ENCODE measurements around the gene XXYLT1.
"Not testable (repeated sequence)": the region's sequence is repeated elsewhere in the genome, so short reads cannot be mapped to it uniquely, and the experiment has no call there.

XXYLT1 gene, protein sequence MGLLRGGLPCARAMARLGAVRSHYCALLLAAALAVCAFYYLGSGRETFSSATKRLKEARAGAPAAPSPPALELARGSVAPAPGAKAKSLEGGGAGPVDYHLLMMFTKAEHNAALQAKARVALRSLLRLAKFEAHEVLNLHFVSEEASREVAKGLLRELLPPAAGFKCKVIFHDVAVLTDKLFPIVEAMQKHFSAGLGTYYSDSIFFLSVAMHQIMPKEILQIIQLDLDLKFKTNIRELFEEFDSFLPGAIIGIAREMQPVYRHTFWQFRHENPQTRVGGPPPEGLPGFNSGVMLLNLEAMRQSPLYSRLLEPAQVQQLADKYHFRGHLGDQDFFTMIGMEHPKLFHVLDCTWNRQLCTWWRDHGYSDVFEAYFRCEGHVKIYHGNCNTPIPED

DNA sequence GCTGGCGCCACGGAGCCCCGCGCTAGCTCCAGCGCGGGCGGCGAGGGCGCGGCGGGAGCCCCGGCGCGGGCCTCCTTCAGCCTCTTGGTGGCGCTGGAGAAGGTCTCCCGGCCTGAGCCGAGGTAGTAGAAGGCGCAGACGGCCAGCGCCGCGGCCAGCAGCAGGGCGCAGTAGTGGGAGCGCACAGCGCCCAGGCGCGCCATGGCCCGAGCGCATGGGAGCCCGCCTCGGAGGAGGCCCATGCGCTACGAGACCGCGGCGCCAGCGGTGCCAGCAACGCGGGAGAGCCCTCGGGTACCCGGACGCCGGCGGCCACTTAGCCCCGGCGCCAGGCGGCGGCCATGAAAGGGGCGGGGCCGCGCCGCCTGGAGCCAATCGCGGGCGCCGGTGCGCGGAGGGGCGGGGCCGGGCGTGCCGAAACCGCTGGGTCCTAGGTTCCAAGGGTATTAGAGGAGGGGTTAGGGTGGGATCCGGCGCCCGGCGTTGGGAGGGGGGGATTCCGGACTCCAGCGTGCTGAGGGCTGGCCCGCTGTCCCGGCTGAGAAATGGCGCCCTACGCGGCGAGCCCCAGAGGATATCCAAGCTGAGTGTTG lies at the start of gene XXYLT1:
Gene XXYLT1, minus strand, starts transcription at position 343 of the 593 bp plus-strand sequence. Its CDS starts 101 bp downstream, at position 242.
- DNase-seq, result peak; percentile 68

DNA sequence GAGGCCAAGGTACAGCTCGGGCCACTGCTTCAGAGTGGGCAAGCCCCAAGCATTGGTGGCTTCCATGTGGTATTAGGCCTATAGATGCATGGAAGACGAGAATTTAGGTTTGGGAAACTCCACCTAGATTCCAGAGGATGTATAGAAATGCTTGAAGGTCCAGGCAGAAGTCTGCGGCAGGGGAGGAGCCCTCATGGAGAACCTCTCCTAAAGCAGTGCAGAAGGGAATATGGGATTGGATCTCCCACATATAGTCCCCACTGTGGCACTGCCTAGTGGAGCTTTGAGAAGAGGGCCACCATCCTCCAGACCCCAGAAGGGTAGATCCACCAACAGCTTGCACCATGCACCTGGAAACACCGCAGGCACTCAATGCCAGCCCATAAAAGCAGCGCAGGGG lies 48.1 kb upstream of the XXYLT1 start:
- DNase-seq, result no peak

DNA sequence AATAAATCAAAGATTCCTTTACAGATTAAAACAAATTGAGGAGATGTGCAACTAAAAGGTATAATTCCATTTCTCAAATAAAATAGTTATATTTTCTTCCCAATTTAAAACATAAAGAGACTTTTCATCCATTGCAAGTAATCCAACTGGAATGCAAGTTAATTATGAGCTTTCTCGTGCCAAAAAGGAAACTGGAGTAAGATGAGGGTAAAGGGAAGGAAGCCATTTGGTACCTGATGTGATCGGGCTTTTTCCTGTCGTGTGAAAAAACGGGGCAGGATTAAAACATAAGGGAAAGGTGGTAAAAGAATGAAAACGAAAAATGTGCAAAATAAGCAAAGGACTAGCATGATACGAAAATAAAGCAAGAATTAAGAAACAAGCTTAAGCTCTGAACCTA lies 41.8 kb upstream of the XXYLT1 start:
- DNase-seq, result no peak

DNA sequence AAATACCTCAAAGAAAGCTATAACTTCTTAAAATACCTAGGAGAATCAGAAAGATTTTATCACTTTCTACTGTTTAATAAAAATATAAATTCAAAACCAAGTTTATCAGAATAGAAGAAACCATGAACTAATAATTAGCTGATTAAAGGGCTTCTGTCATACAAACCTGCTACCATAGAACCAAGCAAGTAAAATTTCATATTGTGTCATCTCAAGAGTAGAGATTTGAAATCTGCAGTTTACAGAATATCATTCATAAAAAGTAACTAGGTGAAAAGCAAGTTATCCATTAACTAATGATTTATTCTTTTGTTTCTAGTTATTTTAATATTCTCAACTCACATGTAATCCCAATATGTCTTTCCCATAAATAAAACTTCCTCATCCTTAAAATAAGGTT lies 36.8 kb upstream of the XXYLT1 start:
- DNase-seq, result no peak

DNA sequence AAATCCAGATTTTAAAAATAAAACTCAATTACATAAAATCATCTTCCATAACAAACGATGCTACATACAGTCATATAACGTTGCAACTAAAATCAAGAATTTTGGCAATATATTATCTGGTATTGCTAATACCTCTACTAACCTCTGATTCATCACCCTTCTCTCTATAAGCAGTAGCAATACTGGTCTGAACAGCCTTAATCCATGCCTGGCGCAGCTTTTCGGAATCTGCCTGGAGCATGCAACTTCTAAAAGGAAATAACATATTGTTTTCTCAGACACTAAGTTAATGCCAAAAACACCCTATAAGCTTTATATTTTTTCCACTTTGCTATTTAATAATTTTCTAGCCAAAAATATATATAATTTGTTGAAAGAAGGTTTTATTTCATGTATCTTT lies 35.4 kb upstream of the XXYLT1 start:
- DNase-seq, result no peak

DNA sequence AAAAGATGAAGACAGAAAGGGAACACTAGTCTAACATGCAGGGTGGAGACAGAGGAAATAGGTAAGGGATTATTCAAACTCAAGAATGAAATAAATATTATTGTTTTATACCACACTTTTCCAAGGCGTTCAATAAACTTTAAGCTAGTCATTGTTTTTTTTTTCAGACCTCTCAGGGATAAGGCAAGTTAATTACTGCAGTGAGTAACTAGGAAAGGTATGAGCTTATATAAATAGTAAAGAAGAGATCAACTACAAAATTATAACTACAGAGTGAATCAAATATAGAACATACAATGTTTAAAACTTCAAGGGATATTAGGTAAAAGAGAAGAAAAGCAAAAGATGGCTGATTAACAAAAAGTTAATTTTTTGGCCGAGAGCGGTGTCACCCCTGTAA lies 31.5 kb upstream of the XXYLT1 start:
- DNase-seq, result no peak

DNA sequence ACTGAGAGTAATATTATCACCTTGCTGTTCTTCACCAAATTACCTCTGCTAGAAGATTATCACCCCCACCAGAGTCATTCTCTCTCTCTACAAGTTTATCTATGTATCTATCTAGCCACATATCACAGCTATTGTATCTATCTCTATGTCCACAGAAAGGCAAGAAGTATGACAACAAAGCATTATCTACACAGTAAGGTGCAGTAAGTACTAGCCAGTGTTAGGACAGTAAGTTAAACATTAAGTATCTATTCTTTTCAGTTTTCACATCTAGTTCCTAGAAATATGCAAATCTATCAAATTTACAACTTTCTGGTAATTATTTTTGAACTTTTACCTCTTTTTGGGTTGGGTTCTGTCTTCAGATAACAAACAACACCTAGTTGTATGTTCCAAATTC lies 26.5 kb upstream of the XXYLT1 start:
- no peak for DNase-seq

DNA sequence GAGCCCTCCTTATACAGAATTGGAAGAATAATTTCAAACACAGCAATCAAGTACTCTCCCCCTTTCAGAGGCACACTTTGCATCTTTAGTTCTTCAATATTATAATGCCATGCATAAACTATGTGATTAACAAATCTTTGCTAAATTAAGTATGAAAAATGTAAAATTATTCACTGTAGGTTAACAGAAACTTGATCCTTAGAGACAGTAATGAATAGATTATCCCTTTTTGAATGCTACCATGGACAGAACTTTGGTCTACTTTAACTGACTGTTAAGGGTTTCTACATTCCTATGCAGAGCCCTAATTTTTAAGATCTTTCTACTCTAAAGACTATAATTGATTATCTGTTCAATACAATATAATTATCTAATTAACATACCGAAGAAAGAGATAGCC lies 25.7 kb upstream of the XXYLT1 start:
- DNase-seq, result no peak

DNA sequence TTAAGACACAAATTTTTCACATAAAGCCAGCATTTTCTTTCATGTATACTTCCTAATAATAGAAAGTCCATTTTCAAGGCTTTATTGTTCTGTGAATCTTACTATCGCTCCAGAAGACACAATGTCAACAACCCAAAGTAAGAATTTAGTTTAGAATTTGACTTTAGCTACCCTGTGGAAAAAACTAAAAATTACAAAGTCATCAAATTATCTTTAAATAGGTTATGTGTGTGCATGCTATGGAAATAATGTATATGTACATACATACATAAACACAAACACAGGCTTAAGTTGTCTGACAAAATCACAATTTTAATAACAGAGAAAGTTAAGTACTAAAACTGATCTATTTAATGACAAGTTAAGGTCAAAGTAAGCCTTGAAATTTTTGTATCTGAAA lies 20.2 kb upstream of the XXYLT1 start:
- DNase-seq, result no peak

DNA sequence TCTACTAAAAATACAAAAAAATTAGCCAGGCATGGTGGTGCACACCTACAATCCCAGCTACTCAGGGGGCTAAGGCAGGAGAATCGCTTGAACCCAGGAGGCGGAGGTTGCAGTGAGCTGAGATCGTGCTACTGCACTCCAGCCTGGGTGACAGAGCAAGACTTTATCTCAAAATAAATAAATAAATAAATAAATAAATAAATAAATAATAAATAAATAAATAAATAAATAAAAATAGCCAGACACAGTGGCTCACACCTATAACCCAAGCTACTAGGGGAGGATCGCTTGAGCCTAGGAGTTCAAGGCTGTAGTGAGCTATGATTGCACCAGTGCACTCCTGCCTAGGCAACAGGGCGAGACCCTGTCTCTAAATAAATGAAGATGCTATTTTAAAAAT lies 19.7 kb upstream of the XXYLT1 start:
- not testable (repeated sequence) for DNase-seq

DNA sequence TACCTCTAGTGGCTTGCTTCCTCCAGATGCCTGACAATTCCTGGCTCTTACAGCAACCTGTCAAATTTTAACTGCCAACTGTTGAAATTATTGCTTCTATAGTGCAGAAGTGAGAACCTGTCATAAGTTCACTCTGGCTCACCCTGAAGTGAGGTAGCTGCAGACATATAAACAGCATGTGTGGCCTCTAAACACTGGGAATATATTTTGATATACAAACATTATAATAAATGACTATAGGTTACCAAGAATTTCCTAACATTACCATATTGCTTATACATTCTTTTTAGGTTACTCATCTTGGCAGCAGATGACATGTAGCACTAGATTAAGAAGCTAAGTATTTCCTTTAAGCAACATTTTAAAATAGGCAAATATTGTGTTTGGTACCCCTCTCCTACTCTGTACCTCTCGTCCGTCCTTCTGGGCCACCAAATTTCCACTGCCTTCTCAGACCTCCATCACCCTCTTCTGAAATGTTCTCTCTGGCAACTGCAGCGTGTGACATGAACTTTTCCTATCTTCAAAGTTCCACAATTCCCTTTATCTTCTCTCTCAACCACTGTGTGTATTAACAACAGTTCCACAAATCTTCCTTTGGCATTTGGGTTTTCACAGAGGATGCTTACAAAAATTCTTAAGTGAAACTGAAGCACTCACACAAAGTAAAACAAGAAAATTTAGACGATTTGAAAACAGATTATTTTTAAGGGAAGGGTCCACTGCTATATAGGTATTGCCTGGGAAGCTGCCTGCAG lies 15.3 kb upstream of the XXYLT1 start:
- no peak for DNase-seq

DNA sequence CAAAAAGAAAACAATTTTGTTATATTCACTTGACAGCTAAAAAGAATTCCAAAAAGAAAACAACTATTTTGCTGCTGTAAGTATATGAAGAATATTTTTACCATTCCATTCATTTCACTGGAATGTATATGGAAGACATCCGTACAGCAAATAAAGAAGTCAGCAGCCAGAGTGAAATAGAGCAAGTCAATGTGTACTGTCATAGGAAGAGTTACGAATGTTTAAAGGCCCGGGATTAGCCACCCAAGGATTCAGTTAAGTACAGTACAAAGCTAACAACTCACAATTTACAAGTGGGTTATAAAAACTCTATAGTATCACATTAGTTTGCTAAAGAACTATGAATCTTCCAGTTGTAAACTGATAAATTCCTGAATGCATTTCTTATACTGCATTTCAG lies 14.4 kb upstream of the XXYLT1 start:
- no peak for DNase-seq

DNA sequence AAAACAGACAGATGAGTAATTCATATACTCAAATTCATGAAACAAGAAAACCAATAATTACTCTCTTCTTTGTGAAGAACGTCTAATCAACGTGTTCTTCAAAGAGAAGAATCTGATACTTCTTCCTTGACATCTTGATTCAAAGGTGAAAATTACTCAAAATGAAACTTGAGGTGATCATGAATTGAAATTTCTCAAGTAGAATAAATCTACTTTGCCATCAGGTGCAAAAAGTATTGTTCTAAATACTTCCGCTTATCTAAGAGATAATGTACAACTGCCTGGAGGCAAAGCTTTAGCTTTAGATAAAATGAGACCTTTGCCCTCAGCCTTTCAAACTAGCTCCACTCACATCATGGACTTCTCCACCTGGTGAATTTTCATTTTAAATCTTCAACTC lies 13.9 kb upstream of the XXYLT1 start:
- no peak for DNase-seq

DNA sequence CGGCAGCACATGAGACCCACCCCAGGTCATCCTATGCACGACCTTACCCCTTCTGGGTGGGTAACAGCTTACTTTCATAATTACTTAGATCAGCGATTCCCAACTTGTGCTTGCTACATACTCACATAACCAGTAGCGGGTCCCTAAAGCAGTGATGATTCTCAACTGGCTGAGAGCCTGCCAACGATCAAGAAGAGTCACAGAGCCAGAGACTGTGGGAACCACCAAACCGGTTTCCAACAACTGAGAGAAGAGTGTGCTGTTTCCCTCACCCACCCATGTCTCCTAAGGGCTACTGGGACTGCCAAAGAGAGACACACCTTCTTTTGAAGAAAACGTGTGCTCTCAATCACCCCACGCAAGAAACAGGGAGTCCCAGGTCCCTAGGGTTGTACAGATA lies 12.0 kb upstream of the XXYLT1 start:
- no peak for DNase-seq

DNA sequence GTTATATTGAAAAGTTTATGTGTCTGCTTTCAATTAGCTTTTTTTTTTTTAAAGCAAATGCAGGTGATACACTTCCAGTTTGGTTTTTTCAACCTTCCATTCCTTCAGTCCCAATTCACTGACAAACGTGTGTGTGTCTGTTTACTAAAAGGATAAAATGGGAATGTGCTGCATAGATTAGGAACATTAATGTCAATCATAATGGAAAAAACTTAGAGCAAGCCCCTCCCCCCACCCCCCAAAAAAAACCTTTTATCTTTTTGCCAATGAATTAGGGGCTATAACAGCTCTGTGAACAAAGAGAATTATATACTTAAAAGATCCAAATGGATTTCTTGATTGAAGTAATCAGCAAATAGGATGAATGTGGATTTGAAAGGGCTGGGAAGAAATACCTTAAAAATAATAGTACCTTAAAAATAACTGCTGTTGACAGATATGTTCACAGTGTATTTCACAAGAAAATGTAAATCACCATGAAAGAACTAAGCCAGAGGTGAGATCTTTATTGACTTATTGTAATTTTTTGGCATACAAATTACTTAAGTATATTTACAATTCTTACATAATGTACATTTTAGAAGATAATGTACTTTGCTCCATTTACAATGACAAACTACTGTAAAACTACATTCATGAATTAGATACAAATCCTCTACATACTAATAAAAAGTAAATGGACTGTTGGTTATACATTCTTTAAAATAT lies 3.5 kb upstream of the XXYLT1 start:
- no peak for DNase-seq

DNA sequence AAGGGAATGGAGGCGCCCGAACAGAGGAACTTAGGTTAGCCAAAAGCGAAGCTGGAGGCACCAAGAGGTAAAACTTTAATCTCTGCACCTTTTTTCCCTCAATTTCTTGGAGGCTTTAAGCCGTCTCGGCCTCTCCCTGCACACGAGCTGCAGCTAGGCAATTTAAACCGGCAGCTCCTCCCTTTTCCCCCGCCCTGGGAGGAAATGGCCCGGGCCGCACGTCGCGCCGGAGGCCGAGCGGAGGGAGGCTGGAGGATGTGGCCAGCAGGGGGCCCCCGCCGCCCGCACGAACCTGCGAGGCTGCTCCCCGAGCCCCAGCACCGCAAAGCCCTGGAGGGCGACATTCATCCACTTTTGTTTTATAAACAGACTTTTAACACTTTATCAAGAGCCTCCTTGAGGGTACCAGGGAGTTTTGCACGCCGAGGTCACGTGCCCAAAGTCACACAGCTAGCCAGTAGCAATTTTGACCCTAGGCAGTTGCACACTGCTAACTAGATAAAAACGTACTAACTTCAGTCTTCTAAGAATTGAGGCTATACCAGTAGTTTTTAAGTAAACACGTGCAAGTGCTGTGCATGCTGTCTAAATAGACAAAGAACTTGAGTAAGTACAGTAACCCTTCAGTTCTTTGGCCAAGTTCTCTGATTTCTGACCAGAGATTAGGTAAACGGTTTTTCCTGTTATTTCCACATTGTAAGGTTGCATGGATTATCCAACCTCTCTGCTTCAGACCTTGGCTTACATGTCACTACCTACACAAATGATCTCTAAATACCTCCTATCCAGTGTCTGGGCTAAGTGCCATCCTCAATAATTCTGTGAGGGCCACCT lies 668 bp upstream of the XXYLT1 start:
- peak; percentile 85 for DNase-seq

DNA sequence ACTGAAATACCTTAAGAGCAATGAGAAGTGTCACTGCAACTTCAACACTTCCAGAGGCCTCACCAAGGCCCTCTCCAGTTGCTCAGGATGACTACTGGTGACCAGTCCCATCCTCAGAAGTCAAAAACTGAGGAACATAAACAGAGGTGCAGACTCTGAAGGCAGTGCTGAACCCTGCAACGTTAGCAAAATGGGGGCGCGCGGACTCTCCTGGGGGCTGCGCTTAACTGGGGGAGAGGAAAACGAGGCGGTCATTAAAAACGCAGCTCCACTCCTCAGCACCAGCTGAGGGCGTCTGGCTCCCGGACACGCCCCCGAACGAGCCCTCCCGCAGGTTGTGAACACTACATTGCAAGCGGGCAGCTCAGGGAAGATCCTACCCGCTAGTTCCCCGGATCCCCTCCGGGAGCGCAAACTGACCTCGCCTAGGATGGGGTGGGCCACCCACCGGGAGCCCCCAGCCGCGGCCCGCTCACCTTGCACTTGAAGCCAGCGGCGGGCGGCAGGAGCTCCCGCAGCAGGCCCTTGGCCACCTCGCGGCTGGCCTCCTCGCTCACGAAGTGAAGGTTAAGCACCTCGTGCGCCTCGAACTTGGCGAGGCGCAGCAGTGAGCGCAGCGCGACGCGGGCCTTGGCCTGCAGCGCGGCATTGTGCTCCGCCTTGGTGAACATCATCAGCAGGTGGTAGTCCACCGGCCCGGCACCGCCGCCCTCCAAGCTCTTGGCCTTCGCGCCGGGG lies 711 bp downstream of the XXYLT1 start:
- DNase-seq, result peak; percentile 24

DNA sequence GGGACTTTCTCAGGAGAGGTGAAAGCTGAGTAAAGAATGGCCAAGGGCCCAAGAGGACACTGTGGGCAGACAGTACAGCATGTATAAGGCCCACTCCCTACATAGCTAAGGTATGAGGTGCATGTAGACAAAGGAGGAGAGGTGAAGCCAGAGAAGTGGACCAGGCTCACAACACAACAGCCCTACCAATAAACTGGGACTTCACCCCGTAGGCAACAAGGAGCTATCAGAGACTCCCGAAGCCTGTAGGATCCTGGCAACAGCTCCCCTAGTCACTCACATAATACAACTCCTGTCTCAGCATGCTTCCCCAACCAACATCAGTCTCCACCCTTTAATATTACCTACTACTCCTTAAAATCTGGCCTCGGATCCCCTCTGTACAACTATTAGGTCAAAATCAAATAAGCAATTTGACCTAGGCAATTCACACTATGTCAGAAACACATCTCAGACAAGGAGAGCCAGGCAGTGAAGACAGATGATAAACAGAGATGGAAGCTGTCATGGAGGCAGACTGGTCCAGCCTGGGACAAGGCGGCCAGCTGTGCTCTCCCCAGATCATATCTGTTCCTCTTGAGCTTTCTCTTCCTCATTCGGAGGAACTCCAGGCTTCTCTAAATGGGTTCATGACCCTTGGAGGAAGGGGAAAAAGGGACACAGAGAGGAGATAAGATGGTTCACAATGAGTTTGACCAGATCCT lies 1.4 kb downstream of the XXYLT1 start:
- DNase-seq, result peak; percentile 91

DNA sequence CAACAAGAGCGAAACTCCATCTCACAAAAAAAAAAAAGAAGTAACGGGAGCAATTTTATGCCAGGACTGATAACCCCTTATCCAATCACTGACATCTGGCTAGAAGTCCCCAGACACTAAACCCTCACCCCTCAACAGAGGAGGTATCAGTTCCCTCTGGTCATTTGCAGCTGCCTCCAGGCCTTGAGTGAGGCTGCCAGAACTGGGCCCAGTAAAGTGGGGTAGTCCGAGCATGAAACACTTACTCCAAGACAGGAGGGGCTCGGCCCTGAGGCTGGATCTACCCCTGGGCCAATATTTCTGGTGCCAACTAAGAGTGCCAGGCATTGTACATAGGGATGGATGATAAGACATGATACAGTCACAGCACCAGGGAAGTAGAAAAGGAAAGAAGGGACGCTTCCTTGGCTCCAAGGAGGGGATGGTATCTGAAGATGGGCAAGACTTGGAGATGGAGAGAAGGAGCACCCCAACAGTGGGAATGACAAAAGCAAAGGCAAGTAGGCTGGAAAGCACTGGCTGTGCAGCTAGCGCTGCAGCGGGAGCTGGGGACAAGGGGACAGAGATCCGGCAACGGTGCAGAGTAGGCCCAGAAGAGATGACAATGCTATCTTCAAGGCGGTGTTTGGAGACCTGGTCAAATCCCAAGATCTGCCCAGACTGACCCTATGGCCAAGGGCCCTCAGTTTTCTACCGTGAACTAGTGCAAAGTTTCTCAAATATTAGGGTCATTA lies 2.2 kb downstream of the XXYLT1 start:
- peak; percentile 57 for DNase-seq

DNA sequence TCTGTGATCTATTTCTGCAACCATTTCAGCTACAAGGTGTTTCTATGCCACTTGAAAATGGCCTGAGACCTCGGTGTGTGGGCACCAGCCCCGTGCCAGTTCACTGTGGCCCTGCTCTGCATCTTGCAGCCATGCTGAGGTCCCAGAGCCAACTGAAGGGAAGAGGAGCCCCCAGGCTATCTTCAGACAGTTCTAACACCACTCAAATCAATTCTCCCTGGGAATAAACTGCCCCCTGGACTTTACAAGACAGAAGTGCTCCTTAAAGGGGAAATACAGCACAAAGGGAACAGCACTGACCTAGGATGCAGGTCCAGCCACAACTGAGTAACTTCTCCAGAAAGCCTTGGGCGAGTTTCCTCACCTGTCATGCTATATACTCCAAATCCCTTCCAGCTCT lies 3.9 kb downstream of the XXYLT1 start:
- DNase-seq, result no peak

Data from MV-4-11 (cell line).